Stimulated activated CD8-positive, alpha-beta memory T cell treated with anti-CD3 and anti-CD28 coated beads, Interleukin-15, amount 100 ng/mL, for 24 hours (primary cell): ENCODE data around the gene POLL.

ENCODE experiments used
- DNase-seq: peaks from one replicate; pipeline ENCODE4 v3.0.0-alpha.2; 2020; ENCODE audit warnings: low read depth

The POLL gene

GRCh38 chr10:101573885-101574753, 13.9 kb downstream of the POLL start:
- DNase-seq, result no peak

GRCh38 chr10:101572785-101573184, 15.3 kb downstream of the POLL start:
- no peak for DNase-seq

DNA sequence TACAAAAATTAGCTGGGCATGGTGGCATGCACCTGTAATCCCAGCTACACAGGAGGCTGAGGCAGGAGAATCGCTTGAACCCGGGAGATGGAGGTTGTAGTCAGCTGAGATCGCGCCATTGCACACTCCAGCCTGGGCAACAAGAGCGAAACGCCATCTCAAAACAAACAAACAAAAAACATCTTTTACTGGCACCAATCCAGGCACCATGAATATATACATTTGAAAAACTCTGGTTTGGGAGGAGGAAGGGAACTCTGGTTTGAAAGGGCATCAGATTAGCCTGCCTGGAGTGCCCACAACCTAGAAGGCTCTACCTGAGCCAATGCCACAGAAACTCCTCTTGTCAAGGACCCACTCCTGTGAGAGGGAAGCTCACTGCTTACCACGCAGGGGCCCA, 15.9 kb downstream of the POLL start:
- no peak for DNase-seq

GRCh38 chr10:101571271-101571925, 16.7 kb downstream of the POLL start:
- no peak for DNase-seq

DNA sequence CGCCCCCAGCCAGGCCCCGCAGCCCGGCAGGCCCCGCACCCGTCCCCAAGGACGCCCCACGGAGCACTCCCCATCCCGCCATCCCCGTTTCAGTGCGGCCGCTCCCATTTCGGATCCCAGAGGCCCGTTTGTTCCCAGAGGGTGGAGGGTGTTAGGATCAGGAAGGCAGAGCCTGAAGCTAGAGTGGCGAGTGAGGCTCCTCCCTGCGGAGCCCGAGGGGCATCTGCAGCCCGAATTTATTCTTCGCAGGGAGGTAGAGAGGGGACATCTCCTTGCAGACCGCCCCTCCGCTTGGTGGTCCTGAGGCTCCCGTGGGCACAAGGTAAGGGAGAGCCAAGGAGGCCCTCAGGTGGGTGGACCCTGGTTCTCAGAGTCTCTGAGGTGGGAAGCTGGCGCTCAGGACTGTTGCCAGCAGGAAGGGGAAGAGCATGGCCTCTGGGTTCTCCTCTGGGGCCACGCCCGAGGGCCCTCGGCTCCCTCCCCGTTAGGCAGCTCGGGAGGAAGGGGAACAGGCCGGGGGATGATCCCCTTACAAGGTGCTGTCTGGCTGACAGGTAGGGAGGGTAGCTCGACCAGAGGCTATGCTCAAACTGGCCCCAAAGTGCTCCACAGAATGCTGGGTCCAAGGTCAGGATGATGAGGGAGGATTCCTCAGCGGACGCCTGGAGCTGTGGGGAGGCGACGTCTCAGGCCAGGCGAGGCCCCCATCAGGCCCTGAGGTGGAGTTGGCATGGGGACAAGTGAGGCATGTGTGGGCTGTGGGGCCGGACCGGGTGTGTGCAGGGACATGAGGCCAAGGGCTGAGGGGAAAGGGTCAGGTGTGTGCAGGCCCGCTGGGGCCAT, 17.4 kb downstream of the POLL start:
- no peak for DNase-seq

GRCh38 chr10:101569622-101570427, 18.2 kb downstream of the POLL start:
- DNase-seq, result peak; percentile 71

- DNase-seq, result no peak
These were observed 18.8 kb downstream of the POLL start for GRCh38 chr10:101569323-101569621.

DNA sequence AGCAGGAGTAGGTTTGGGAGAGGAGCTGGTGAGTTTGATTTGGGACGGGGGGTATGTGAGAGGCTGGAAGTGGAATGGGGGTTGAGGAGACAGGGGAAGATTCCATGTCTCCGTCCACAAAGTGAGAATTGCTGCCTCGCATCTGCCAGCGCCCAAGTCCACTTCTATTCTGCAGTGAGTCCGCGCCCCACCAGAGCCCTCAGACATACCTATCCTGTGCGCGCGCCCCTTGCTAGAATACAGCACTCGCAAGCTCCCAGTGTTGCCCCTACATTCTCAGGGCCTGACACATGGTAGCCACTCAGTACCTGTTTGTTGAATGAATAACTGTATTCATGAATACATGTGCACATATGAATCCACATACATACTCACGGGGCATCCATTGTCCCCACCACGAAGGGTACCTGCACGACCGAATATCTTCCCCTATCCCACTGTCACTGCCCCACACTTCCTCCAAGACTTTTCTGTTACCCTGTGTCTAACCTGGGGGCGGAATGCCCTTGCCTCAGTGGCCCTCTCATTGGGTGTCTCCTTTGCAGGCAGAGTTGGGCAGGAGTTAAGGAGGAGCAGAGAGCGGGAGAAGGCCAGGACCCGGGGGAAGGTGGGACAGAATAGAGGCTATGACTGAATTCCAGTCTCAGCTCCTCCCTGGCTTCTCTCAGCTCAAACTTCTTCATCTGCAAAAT, 19.9 kb downstream of the POLL start:
- no peak for DNase-seq

- no peak for DNase-seq
These were observed 20.7 kb downstream of the POLL start for GRCh38 chr10:101567165-101568006.

GRCh38 chr10:101566333-101567164, 21.5 kb downstream of the POLL start:
- no peak for DNase-seq

DNA sequence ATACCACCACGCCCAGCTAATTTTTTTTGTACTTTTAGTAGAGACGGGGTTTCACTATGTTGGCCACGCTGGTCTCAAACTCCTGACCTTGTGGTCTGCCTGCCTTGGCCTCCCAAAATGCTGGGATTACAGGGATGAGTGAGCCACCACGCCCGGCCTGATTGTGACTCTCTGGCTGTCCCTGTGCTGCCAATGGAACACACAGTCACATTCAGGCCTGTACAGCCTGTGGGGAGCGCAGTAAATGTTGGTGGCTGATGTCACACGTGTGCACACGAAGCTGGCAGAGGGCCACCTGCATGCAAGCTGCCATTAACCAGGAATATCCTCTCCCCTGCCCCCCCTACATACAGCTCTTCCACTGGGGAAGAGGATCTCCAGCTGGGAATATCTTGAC, 22.1 kb downstream of the POLL start:
- no peak for DNase-seq

DNA sequence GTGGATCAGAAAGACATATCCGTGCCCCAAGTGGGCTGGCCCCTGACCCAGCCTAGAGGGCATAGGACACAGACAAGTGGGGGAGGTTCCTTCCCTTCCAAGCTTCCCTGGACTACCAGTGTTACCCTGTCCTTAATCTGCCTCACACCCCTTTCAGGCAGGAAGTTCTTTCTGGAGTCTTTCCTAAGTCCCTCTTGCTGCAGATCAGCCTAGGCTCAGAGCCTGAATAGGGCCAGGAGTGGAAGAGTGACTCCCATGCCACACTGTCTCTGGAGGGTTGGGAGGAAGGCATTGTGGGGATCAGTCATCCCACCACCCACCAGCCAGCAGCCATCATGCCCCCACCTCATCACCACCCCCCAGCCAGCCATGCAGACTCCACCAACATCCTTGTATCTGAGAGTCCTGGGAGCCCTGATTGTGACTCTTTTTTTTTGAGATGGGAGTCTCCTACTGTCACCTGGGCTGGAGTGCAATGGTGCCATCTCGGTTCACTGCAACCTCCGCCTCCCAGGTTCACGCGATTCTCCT, 22.6 kb downstream of the POLL start:
- DNase-seq, result no peak

GRCh38 chr10:101564490-101564991, 23.5 kb downstream of the POLL start:
- no peak for DNase-seq

DNA sequence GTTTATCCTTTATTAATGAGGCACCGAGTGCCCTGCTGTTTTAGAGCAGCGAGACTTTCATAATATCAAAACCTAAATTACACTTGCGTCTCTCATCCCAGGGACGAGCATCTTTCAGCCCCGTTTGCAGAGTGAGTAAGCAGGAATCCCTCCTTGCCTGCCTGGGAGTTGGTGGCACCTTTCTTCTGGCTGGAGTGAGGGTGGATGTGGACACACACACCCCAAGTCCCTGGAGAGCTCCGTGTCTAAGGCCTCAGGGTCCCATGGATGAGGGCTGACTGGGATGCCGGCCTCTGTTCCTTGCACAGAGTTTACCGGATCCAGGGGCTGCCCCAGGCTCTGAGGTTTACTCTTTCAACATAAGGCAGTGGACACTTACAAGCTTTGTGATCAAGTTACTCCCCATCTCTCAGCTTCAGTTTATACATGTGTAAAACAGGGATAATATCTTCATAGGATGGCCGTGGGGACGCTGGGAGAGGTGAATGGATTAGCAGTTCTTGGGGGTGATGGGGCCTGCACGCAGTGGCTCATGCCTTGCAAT, 24.5 kb downstream of the POLL start:
- DNase-seq, result no peak

DNA sequence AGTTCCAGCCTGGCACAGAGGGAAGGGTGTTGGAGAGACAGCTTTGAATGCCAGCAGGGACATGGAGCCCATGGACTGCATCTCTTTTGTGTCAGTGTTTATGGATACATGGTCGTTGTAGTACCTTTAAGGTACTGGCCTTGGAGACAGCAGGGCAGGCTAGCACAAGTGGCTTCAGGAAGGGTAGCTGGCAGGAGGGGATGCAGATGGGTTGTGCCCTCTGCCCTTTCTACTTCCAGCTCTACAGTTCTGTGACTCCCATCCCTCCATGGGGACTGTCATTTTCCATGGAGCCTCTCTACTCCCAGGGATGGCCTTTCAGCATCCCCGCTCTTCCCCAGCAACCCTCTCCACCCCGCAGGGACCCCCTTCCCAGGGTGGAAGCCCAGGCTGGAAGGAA, 25.1 kb downstream of the POLL start:
- no peak for DNase-seq

GRCh38 chr10:101562231-101562630, 25.8 kb downstream of the POLL start:
- DNase-seq, result no peak

- no peak for DNase-seq
These were observed 26.8 kb downstream of the POLL start for GRCh38 chr10:101561068-101561915.
